Tibial artery (tissue), 4 donors: ENCODE results near the gene HBQ1.
A peak's percentile ranks its signal among the peaks of the same experiment; 100 is the strongest.
"Not testable (repeated sequence)": the region's sequence is repeated elsewhere in the genome, so short reads cannot be mapped to it uniquely, and the experiment has no call there.

Source experiments
- DNase-seq, 2 donors: peaks; one replicate each; pipeline ENCODE4 v3.0.0-alpha.2; 2019
- H3K27ac ChIP-seq, 2 donors: fragments of 200-600 bp; sonication (generic) in 1 of 2; 1 replicate in 1 of 2; 2 replicates in 1 of 2; pipeline ENCODE4 v1.5.1; 2018 to 2019; ENCODE audit warnings: mild to moderate bottlenecking in 1 of 2
- H3K27me3 ChIP-seq, 2 donors: fragments of 200-600 bp; sonication (generic) in 1 of 2; one replicate each; pipeline versions ENCODE4 v1.5.1 to v1.6.0; 2016 to 2019
- H3K36me3 ChIP-seq, 3 donors: fragments of 200-600 bp; sonication (generic) in 2 of 3; one replicate each; pipeline ENCODE4 v1.5.1; 2016 to 2019; ENCODE audit warnings: mild to moderate bottlenecking in 2 of 3
- H3K4me1 ChIP-seq, 4 donors: fragments of 200-600 bp; sonication (generic) in 2 of 4; 1 replicate in 3 of 4; 2 replicates in 1 of 4; pipeline ENCODE4 v1.5.1; 2016 to 2019
- H3K4me3 ChIP-seq, 2 donors: fragments of 200-600 bp; sonication (generic) in 1 of 2; 1 replicate in 1 of 2; 2 replicates in 1 of 2; pipeline ENCODE4 v1.5.1; 2018 to 2019; ENCODE audit warnings: mild to moderate bottlenecking in 2 of 2
- H3K9me3 ChIP-seq, 3 donors: fragments of 200-600 bp; sonication (generic) in 1 of 3; one replicate each; pipeline ENCODE4 v1.5.1; 2016 to 2019
- CTCF ChIP-seq, 2 experiments: fragments of 200-600 bp in 1 of 2; fragments of 450-650 bp in 1 of 2; IDR thresholded peaks; one replicate each; pipeline ENCODE4 v1.5.1; 2017 to 2019; ENCODE audit warnings: antibody characterized with exemption in 2 of 2, mild to moderate bottlenecking in 1 of 2, moderate library complexity in 1 of 2
- intact Hi-C: fragments of 100-400 bp; cut with DNase I; formaldehyde crosslinking; loops from one replicate; pipeline ENCODE4 v1.15.0; 2023; ENCODE audit warnings: low total_unique reads

Gene HBQ1

GRCh38 chr16:228852-229730 is 48.8 kb downstream of the HBQ1 start, which contains the start of gene LUC7L:
LUC7L (minus strand) TSS chr16:229449; CDS start chr16:229339, 110 bp downstream.
- intact Hi-C loops: no loop called here
- DNase-seq: peak; percentile 84 to 90
- H3K9me3 ChIP-seq: no peaks in the 10 kb centered on the region
- no peaks in the 10 kb centered on the region for H3K27me3 ChIP-seq
- H3K4me3 ChIP-seq: peak within 1 kb of the TSS; percentile 79 to 88
- TF ChIP-seq CTCF (IDR thresholded peaks at IDR 0.05): no peak
- peak within 1 kb of the TSS; percentile 90 to 95 for H3K27ac ChIP-seq
- peaks cover 29 to 36% (median 32%) of the 10 kb centered on the region in 3 donors for H3K36me3 ChIP-seq
- H3K4me1 ChIP-seq: peaks cover 5 to 23% (median 14%) of the 10 kb centered on the region in 4 donors

GRCh38 chr16:229731-230281 is 49.5 kb downstream of the HBQ1 start:
- Histone ChIP-seq H3K4me1 (peaks cover 5 to 25% (median 14%) of the 10 kb centered on the region in 4 donors), H3K4me3 (peak overlapping the region; percentile 79 to 88), H3K27ac (peak overlapping the region; percentile 90 to 95), H3K36me3 (peaks cover 22 to 29% (median 25%) of the 10 kb centered on the region in 3 donors), H3K9me3 (no peaks in the 10 kb centered on the region), H3K27me3 (no peaks in the 10 kb centered on the region)
- TF ChIP-seq CTCF (IDR thresholded peaks at IDR 0.05): no peak
- intact Hi-C loops: no loop called here
- DNase-seq: no peak

- DNase-seq, H3K4me3 ChIP-seq, H3K27me3 ChIP-seq, H3K9me3 ChIP-seq, H3K27ac ChIP-seq, intact Hi-C loops: not testable (repeated sequence)
- peaks cover 5 to 25% (median 14%) of the 10 kb centered on the region in 4 donors for H3K4me1 ChIP-seq
- peaks cover 19 to 24% (median 21%) of the 10 kb centered on the region in 3 donors for H3K36me3 ChIP-seq
These were observed 50.1 kb downstream of the HBQ1 start for GRCh38 chr16:230351-230750.
